Measurements from ENCODE around the gene RARG.
"Not testable (repeated sequence)": the region's sequence is repeated elsewhere in the genome, so short reads cannot be mapped to it uniquely, and the experiment has no call there.

RARG gene

GRCh38 chr12:53191096-53191884, 40.7 kb downstream of the RARG start:
- DNase-seq (ENCODE audit: low spot score): no peak

GRCh38 chr12:53190108-53190729, 41.8 kb downstream of the RARG start:
- DNase-seq (ENCODE audit: low spot score): peak; percentile 89

GRCh38 chr12:53187145-53187899, 44.7 kb downstream of the RARG start:
- DNase-seq (ENCODE audit: low spot score): no peak

GRCh38 chr12:53186745-53187144, 45.3 kb downstream of the RARG start:
- DNase-seq (ENCODE audit: low spot score): no peak

- peak; percentile 7 for DNase-seq (ENCODE audit: low spot score)
Measured at GRCh38 chr12:53185582-53186153, 46.3 kb downstream of the RARG start.

- DNase-seq (ENCODE audit: low spot score): no peak
Measured at GRCh38 chr12:53184828-53185227, 47.2 kb downstream of the RARG start.

- DNase-seq (ENCODE audit: low spot score): peak; percentile 6
Measured at GRCh38 chr12:53182903-53183302, 49.1 kb downstream of the RARG start.

- no peak for DNase-seq (ENCODE audit: low spot score)
Measured at GRCh38 chr12:53181935-53182334, 50.1 kb downstream of the RARG start.

GRCh38 chr12:53180931-53181645, 50.9 kb downstream of the RARG start:
- peak; percentile 83 for DNase-seq (ENCODE audit: low spot score)

GRCh38 chr12:53180220-53180930, 51.6 kb downstream of the RARG start, which contains the start of the genes CSAD and ZNF740:
Gene CSAD, minus strand, starts transcription at chr12:53180925. Its CDS starts 7,455 bp downstream, at chr12:53173470.
Gene ZNF740, plus strand, starts transcription at chr12:53180722. Its CDS starts 1,262 bp downstream, at chr12:53181984.
- DNase-seq (ENCODE audit: low spot score): peak; percentile 99

GRCh38 chr12:53179687-53180219, 52.3 kb downstream of the RARG start:
- peak; percentile 54 for DNase-seq (ENCODE audit: low spot score)

GRCh38 chr12:53178803-53179202, 53.2 kb downstream of the RARG start:
- not testable (repeated sequence) for DNase-seq (ENCODE audit: low spot score)

- DNase-seq (ENCODE audit: low spot score): not testable (repeated sequence)
Measured at GRCh38 chr12:53177447-53177846, 54.6 kb downstream of the RARG start.

GRCh38 chr12:53176750-53177149, 55.3 kb downstream of the RARG start:
- no peak for DNase-seq (ENCODE audit: low spot score)

- DNase-seq (ENCODE audit: low spot score): peak; percentile 36
Measured at GRCh38 chr12:53174881-53175491, 57.0 kb downstream of the RARG start.

- peak; percentile 70 for DNase-seq (ENCODE audit: low spot score)
Measured at GRCh38 chr12:53173085-53173715, 58.8 kb downstream of the RARG start.

- DNase-seq (ENCODE audit: low spot score): peak; percentile 75
Measured at GRCh38 chr12:53172352-53172751, 59.7 kb downstream of the RARG start.

GRCh38 chr12:53171725-53172329, 60.2 kb downstream of the RARG start:
- peak; percentile 30 for DNase-seq (ENCODE audit: low spot score)

All from AG20443 (cell line).